HepG2 (cell line): ENCODE results near the gene IRF1. TPM values are rescaled to one million over a fixed set of nuclear protein-coding genes. Genes with fewer than 3 reads are reported as not detected.

Experiments used
- ATAC-seq: fragments of 200-7000 bp; cut with Tn5 transposase; 3 replicates; pipeline ENCODE4 v1.9.1; 2020; ENCODE audit warnings: mild to moderate bottlenecking, moderate library complexity
- BruUV-seq: library from RNA; stranded (reverse); fragments of 400-500 nt; replicated peaks from 2 replicates; lab custom pipeline; 2021; lab: Mats Ljungman, UMichigan
- CTCF ChIA-PET: fragments of 300-600 bp; formaldehyde crosslinking; extraction: SDS; loops from one replicate; lab custom pipeline; 2021; ENCODE audit warnings: low total read pairs, inconsistent platforms, low intra/inter-chr PET ratio; lab: Yijun Ruan, JAX
- POLR2A ChIA-PET: fragments of 350-600 bp; sonication (Branson Sonifier 250); formaldehyde crosslinking; loops from one replicate; lab custom pipeline; 2020; ENCODE audit warnings: antibody characterized with exemption, inconsistent platforms; lab: Yijun Ruan, JAX
- DNase-seq: peaks from one replicate; pipeline ENCODE4 v3.0.0-alpha.2; 2015; ENCODE audit warnings: low spot score
- FAIRE-seq: peaks from 3 replicates; lab custom pipeline; 2011; peaks lifted over from hg19 to GRCh38; lab: Jason Lieb, UNC
- H2AFZ ChIP-seq: one replicate; pipeline ENCODE4 v1.6.1; 2011; ENCODE audit warnings: low read length, inconsistent platforms
- H3K27ac ChIP-seq: fragments of 300-600 bp; 3 replicates; pipeline ENCODE4 v1.8.0; 2011; ENCODE audit warnings: mixed run types, mild to moderate bottlenecking, mixed read lengths, low read length, inconsistent platforms; ENCODE audit not compliant: insufficient read depth; ENCODE audit errors: extremely low read length
- H3K27me3 ChIP-seq, 2 experiments: fragments of 200-600 bp in 1 of 2; 2 replicates in 1 of 2; 3 replicates in 1 of 2; pipeline versions ENCODE4 v1.6.0 to v1.8.0; 2011; ENCODE audit warnings: low read length in 2 of 2, mild to moderate bottlenecking in 2 of 2, moderate library complexity in 2 of 2, inconsistent platforms in 1 of 2; ENCODE audit not compliant: insufficient read depth in 2 of 2, control insufficient read depth in 1 of 2
- H3K36me3 ChIP-seq, 2 experiments: fragments of 200-600 bp in 1 of 2; replicated peaks in 1 of 2; 2 replicates in 1 of 2; 3 replicates in 1 of 2; pipeline versions ENCODE4 v1.5.1 to v1.8.0; 2011; ENCODE audit warnings: low read length in 2 of 2, inconsistent platforms in 1 of 2; ENCODE audit not compliant: insufficient read depth in 2 of 2, control insufficient read depth in 1 of 2
- H3K4me1 ChIP-seq: 2 replicates; pipeline ENCODE4 v1.5.1; 2012; ENCODE audit warnings: low read length, inconsistent platforms; ENCODE audit not compliant: insufficient read depth
- H3K4me2 ChIP-seq: 2 replicates; pipeline ENCODE4 v1.6.0; 2011; ENCODE audit warnings: low read depth, low read length, inconsistent platforms
- H3K4me3 ChIP-seq, 3 experiments: fragments of 200-600 bp in 1 of 3; sonication (generic), shearing (Covaris generic) in 1 of 3; replicated peaks in 1 of 3; 2 replicates each; pipeline ENCODE4 v1.5.1; 2011 to 2016; ENCODE audit warnings: low read length in 3 of 3, inconsistent platforms in 2 of 3, low read depth in 2 of 3, mild to moderate bottlenecking in 2 of 3, control low read depth in 1 of 3, mixed read lengths in 1 of 3; ENCODE audit not compliant: insufficient read depth in 1 of 3
- H3K79me2 ChIP-seq: one replicate; pipeline ENCODE4 v1.6.1; 2011; ENCODE audit warnings: low read length, inconsistent platforms; ENCODE audit not compliant: insufficient read depth
- H3K9ac ChIP-seq: 2 replicates; pipeline ENCODE4 v1.6.0; 2011; ENCODE audit warnings: mild to moderate bottlenecking, low read depth, low read length, inconsistent platforms; ENCODE audit not compliant: insufficient read depth
- H3K9me3 ChIP-seq: 2 replicates; pipeline ENCODE4 v1.5.1; 2012; ENCODE audit warnings: mild to moderate bottlenecking, low read length
- H4K20me1 ChIP-seq: 2 replicates; pipeline ENCODE4 v1.6.0; 2011; ENCODE audit warnings: inconsistent platforms, mild to moderate bottlenecking, low read length, moderate library complexity; ENCODE audit not compliant: insufficient read depth
- CEBPZ ChIP-seq: IDR thresholded peaks from 2 replicates; pipeline ENCODE4 v1.6.1; 2012; ENCODE audit warnings: low read length, improper control_type of control experiment
- ETV5 ChIP-seq: IDR thresholded peaks from 2 replicates; pipeline ENCODE4 v1.6.1; 2018; ENCODE audit warnings: missing biosample characterization, missing genetic modification reagents, inconsistent platforms, borderline replicate concordance
- HHEX ChIP-seq: IDR thresholded peaks from 2 replicates; pipeline ENCODE4 v1.6.1; 2016; ENCODE audit warnings: control low read depth
- KDM5A ChIP-seq: fragments of 200-600 bp; sonication (generic); IDR thresholded peaks from 2 replicates; pipeline ENCODE4 v1.7.0; 2018; ENCODE audit warnings: antibody characterized with exemption, mild to moderate bottlenecking, low read length, borderline replicate concordance
- MAF1 ChIP-seq: sonication (generic); formaldehyde crosslinking; IDR thresholded peaks from 2 replicates; pipeline ENCODE4 v1.5.0; 2020; ENCODE audit warnings: missing genetic modification reagents, borderline replicate concordance
- MAX ChIP-seq: IDR thresholded peaks from 2 replicates; pipeline ENCODE4 v1.6.1; 2012; ENCODE audit warnings: inconsistent platforms
- SNAPC4 ChIP-seq: sonication (generic); formaldehyde crosslinking; IDR thresholded peaks from 2 replicates; pipeline ENCODE4 v1.4.0; 2020; ENCODE audit warnings: mild to moderate bottlenecking, missing genetic modification reagents
- ZBTB25 ChIP-seq: IDR thresholded peaks from 2 replicates; pipeline ENCODE4 v1.6.1; 2018; ENCODE audit warnings: missing genetic modification reagents
- ZFX ChIP-seq: sonication (generic); formaldehyde crosslinking; IDR thresholded peaks from 2 replicates; pipeline ENCODE4 v1.4.0; 2020; ENCODE audit warnings: mild to moderate bottlenecking, low read depth, missing genetic modification reagents, moderate library complexity
- ZNF331 ChIP-seq: sonication (generic); formaldehyde crosslinking; IDR thresholded peaks from 2 replicates; pipeline ENCODE4 v1.4.0; 2020; ENCODE audit warnings: missing genetic modification reagents
- ZNF564 ChIP-seq: sonication (generic); formaldehyde crosslinking; IDR thresholded peaks from 2 replicates; pipeline ENCODE4 v1.8.1; 2023; ENCODE audit warnings: mild to moderate bottlenecking, missing genetic modification reagents
- WGBS: methylation state at CpG from one replicate; pipeline ENCODE4 v1.1.6; 2017; ENCODE audit warnings: low lambda C conversion rate; 5-methylcytosine and 5-hydroxymethylcytosine counted together
- in situ Hi-C: cut with HindIII; loops from 2 replicates; pipeline ENCODE4 v1.10.0; 2017; ENCODE audit warnings: low pct_unique_long_range_greater_than_20kb; ENCODE audit not compliant: extremely low pct_ligation_motif_present
- intact Hi-C: fragments of 100-400 bp; cut with micrococcal nuclease; formaldehyde crosslinking; loops from one replicate; pipeline ENCODE4 v1.10.0; 2022; ENCODE audit not compliant: unreplicated experiment
- polyA plus RNA-seq, 8 experiments: library from polyadenylated mRNA; depleted of rRNA in 3 of 8; stranded (reverse) in 7 of 8; unstranded in 1 of 8; fragments of >200 nt; fragmentation: Illumina TruSeq in 4 of 8; extraction: Trizol in 4 of 8; gene quantifications; 2 replicates each; pipeline versions ENCODE4 v1.2.1 to v1.2.3, GENCODE V29; 2011 to 2016; ENCODE audit warnings: low read depth in 4 of 8, missing spikeins in 1 of 8, mixed read lengths in 1 of 8; ENCODE audit not compliant: insufficient read depth in 1 of 8
- total RNA-seq, 5 experiments: library from RNA; depleted of rRNA; stranded (reverse); fragments of >200 nt; fragmentation: Illumina TruSeq; extraction: Trizol; gene quantifications; 2 replicates each; pipeline ENCODE4 v1.2.3, GENCODE V29; 2016; ENCODE audit warnings: low read depth in 1 of 5

The IRF1 gene
- total and polyA plus RNA-seq, 2 of the 13 experiments (the other 11 are each of a cell fraction or from before 2014, with no cell fraction given): 4.1 to 8.8 TPM

GRCh38 chr5:132501961-132502931, 11.7 kb upstream of the IRF1 start (continued):
- TF ChIP-seq ZNF564 (CRISPR knock-in tag): no peak
- TF ChIP-seq, all 625 proteins: peak for 54

- in situ Hi-C loops: no loop called here
- H3K9ac ChIP-seq: peak overlapping the region; percentile 45
- H3K4me2 ChIP-seq: peak overlapping the region; percentile 77
- ChIA-PET POLR2A (interaction anchor here (0.9 to 5.4 kb wide), 9 partner anchors 11 to 90 kb away, joined by 3 to 39 read pairs (median 4); partner anchors contain the start of gene IRF1), CTCF (interaction anchor here (1.1 to 3.3 kb wide), 4 partner anchors 75 to 264 kb away, joined by 3 to 54 read pairs (median 26); no protein-coding TSS in a partner anchor)
- H3K27ac ChIP-seq: peak overlapping the region; percentile 53
- no peaks in the 10 kb centered on the region for H3K79me2 ChIP-seq
- H3K36me3 ChIP-seq: no peaks in the 10 kb centered on the region
- BruUV-seq: no TSS peak
- peaks cover 96% of the 10 kb centered on the region for H3K4me1 ChIP-seq
- intact Hi-C loops: loop anchor here (1.0 to 2.0 kb wide), 4 partner anchors 75 to 229 kb away; no protein-coding TSS in a partner anchor
- no peak for DNase-seq
- no peaks in the 10 kb centered on the region for H3K27me3 ChIP-seq
- H3K4me3 ChIP-seq: peak overlapping the region in 1 of 3 experiments; percentile 57; a peak in 2 of 6 replicates
- 78% methylated on average over 2 of the region's 4 CpGs for WGBS
- no peak overlapping the region for H2AFZ ChIP-seq
- H4K20me1 ChIP-seq: no peaks in the 10 kb centered on the region
- ATAC-seq: no peak
- H3K9me3 ChIP-seq: no peaks in the 10 kb centered on the region
- no peak for FAIRE-seq
- TF ChIP-seq CEBPZ (no peak), HHEX (CRISPR knock-in tag) (no peak), ETV5 (no peak), ZNF331 (CRISPR knock-in tag) (peak; percentile 2; the same call in 1 of the 2 replicates), KDM5A (0 out of 2 replicates have a peak, but pooled peaks have one; percentile 9), ZBTB25 (no peak), MAX (no peak), MAF1 (CRISPR knock-in tag) (no peak), ZFX (peak; percentile 40; the same call in 1 of the 2 replicates), SNAPC4 (CRISPR knock-in tag) (no peak)
Observed at GRCh38 chr5:132501629-132501956, 11.0 kb upstream of the IRF1 start.
